Regular cardiac myocyte (primary cell): ENCODE data around the gene SPA17. TPM values are rescaled to one million over a fixed set of nuclear protein-coding genes. Genes with fewer than 3 reads are reported as not detected.

ENCODE experiments used
- total RNA-seq: library from RNA; depleted of rRNA; stranded (reverse); fragments of >200 nt; gene quantifications from 2 replicates; pipeline ENCODE4 v1.2.3, GENCODE V29; 2014

SPA17 gene
- 8.2 and 13.0 TPM in 2 replicates for total RNA-seq

DNA sequence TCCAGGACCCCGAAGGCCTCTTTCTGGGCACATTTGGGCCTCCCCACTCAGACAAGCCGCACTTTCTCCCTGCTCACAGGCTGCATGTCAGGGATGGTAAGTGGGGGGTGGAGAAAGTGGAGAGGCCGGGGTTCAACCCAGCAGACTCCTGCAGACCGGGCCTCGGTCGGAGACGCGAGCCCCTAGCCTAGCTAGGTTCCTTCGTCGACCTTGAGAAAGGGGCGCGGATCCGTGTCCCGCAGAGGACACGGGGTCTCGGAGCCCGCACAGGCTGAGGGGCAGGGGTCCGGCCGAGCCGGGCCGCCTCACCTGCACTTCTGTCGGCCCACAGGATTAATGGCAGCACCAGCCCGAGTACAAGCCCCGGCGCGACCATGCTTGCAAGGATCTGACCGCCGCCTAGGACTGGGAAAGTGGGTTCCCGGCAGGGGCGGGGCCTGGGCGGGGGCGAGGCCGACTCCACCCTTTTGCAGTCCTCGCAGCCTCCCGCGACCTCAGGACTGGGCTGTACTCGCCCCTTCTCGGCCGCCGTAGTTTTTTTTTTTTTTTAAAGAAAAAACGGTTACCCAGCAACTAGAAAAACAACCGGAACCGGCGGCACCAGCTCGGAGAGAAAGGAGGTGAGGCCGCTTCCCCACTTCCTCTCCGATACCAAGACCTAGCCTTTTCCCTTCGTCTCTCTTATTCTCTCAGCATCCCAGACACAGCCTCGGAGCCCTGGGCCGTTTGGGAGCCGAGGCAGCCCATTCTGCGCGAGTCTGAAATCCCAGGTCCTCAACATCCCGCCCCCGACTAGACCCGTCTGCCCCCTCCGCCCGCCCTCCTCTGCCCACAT, at the start of gene SPA17, which contains the start of gene SIAE:
Gene SPA17, plus strand, starts transcription at position 572 of the 835 bp plus-strand sequence. CDS start 1,361 bp downstream, outside the sequence.
Gene SIAE, minus strand, starts transcription at position 407 of the 835 bp plus-strand sequence. Its CDS starts 31 bp downstream, at position 376.

DNA sequence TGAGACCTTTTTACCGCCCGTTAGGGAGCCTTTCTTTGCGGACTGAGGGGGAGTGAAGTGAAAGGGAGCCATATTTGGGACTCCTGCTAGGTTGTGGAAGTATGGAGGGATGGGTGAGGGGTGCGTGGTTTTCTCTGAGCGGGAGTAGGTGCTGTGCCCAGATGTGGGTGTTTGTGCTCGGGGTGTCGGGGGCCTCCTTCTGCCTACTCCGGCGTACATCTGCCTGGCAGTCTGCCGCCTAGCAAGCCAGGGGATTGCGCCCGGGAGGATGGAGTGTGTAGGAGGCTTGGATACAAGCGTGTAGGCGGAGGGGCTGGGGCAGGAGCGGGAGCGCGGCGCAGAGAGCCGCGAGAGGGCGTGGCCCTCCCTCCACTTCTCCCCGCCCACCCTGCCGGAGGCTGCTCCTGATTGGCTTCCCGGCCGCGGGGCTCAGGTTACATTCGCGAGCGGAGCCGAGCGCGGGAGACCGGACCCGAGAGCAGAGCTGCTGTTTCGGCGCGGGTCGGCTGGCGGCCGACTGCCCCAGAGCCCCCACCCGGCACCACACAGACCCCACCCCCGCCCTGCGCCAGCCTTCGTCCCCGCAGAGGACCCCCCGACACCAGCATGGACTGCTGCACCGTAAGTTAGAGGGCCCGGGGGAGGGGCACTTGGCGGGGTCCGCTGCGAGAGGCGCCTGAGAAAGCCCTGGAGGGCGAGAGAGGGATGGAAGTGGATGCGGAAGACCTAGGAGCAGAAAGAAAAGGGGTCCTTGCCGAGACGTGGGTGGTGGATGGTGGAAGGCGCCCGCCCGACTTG, 66.0 kb downstream of the SPA17 start, which contains the start of gene NRGN:
Gene NRGN, plus strand, starts transcription at position 464 of the 798 bp plus-strand sequence. Its CDS starts 143 bp downstream, at position 607.

Other genes starting within 250 kb of the SPA17 start
- gene OR8B4, start 249.0 kb upstream of the SPA17 start, total RNA-seq: not detected in 2 replicates
- gene OR8B8, start 228.2 kb upstream of the SPA17 start, total RNA-seq: not detected in 2 replicates
- gene OR8B12, start 130.2 kb upstream of the SPA17 start, total RNA-seq: not detected in 2 replicates
- gene OR8A1, start 103.9 kb upstream of the SPA17 start, total RNA-seq: not detected in 2 replicates
- not detected in 2 replicates for gene PANX3, start 62.5 kb upstream of the SPA17 start, total RNA-seq
- gene TBRG1, start 51.0 kb upstream of the SPA17 start, total RNA-seq: 23.6 and 28.2 TPM in 2 replicates
- 7.1 and 18.6 TPM in 2 replicates for gene SIAE, start 165 bp upstream of the SPA17 start, total RNA-seq
- gene NRGN, start 66.0 kb downstream of the SPA17 start, total RNA-seq: 0.28 and 0.77 TPM in 2 replicates
- gene VSIG2, start 78.4 kb downstream of the SPA17 start, total RNA-seq: not detected in 2 replicates
- 2.5 and 7.1 TPM in 2 replicates for gene ESAM, start 88.4 kb downstream of the SPA17 start, total RNA-seq
- gene MSANTD2, start 126.5 kb downstream of the SPA17 start, total RNA-seq: 8.5 and 8.8 TPM in 2 replicates
- gene ROBO3, start 191.5 kb downstream of the SPA17 start, total RNA-seq: 6.1 and 6.2 TPM in 2 replicates
- 1.1 and 6.9 TPM in 2 replicates for gene ROBO4, start 224.0 kb downstream of the SPA17 start, total RNA-seq
- not detected in 2 replicates for gene HEPN1, start 245.3 kb downstream of the SPA17 start, total RNA-seq